Spleen (tissue), 7 donors: ENCODE data around the gene SPDYE4.

Experiments used
- POLR2A ChIP-seq, 3 donors: fragments of 450-650 bp; IDR thresholded peaks; one replicate each; pipeline ENCODE4 v1.5.1; 2017; ENCODE audit warnings: antibody characterized with exemption in 3 of 3, mild to moderate bottlenecking in 1 of 3
- POLR2AphosphoS5 ChIP-seq, 3 donors: sonication (generic); formaldehyde crosslinking; IDR thresholded peaks; one replicate each; pipeline ENCODE4 v1.5.1; 2017; ENCODE audit warnings: antibody characterized with exemption in 3 of 3
- TF ChIP-seq, protein P1 (sequence below), 11 experiments: fragments of 200-600 bp in 7 of 11; fragments of 450-650 bp in 4 of 11; sonication (generic) in 4 of 11; IDR thresholded peaks in 8 of 11; conservative IDR thresholded peaks in 3 of 11; 1 replicate in 7 of 11; 2 replicates in 4 of 11; pipeline versions ENCODE4 v1.4.0 to v1.8.0; 2016 to 2021; ENCODE audit warnings: antibody characterized with exemption in 11 of 11, inconsistent platforms in 4 of 11, mild to moderate bottlenecking in 1 of 11
- donor health status: DM: no; HTN: no; CAD: no; lungs with moderate emphysema.
- donor health status: DM: no; HTN: no; CAD: no.
- donor health status: DM: no; HTN: no; CAD: no.

DNA sequence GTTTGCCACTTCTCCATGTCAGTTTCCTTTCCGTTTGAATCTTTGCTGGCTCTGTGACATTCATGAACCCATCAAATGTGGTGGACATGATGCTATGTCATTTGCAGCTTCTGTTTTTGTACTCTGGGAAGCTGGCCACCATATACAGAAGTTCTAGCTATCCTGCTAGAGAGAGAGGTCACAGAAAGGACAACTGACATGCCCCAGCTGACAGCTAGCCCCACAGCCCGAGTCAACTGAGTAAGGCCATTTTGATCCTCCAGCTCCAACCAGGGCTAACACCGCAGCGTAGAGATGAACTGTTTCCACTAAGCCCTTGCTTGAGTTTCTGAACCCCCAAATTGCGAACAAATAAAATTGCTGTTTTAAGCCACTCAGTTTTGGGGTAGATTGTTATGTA is 47.5 kb downstream of the SPDYE4 start:
- no peak for TF ChIP-seq POLR2A (IDR thresholded peaks at IDR 0.05)
- TF ChIP-seq, protein P1, sequence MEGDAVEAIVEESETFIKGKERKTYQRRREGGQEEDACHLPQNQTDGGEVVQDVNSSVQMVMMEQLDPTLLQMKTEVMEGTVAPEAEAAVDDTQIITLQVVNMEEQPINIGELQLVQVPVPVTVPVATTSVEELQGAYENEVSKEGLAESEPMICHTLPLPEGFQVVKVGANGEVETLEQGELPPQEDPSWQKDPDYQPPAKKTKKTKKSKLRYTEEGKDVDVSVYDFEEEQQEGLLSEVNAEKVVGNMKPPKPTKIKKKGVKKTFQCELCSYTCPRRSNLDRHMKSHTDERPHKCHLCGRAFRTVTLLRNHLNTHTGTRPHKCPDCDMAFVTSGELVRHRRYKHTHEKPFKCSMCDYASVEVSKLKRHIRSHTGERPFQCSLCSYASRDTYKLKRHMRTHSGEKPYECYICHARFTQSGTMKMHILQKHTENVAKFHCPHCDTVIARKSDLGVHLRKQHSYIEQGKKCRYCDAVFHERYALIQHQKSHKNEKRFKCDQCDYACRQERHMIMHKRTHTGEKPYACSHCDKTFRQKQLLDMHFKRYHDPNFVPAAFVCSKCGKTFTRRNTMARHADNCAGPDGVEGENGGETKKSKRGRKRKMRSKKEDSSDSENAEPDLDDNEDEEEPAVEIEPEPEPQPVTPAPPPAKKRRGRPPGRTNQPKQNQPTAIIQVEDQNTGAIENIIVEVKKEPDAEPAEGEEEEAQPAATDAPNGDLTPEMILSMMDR (IDR thresholded peaks at IDR 0.05 in 8 of 11, conservative IDR thresholded peaks at IDR 0.05 in 3 of 11): no peak
- no peak for TF ChIP-seq POLR2AphosphoS5 (IDR thresholded peaks at IDR 0.05)
